GM19023 (cell line): ENCODE results near the gene MSLN.
"Not testable (repeated sequence)": the region's sequence is repeated elsewhere in the genome, so short reads cannot be mapped to it uniquely, and the experiment has no call there.

Source experiments
- ATAC-seq: cut with Tn5 transposase; IDR thresholded peaks from one replicate; pipeline ENCODE4 v1.9.1; 2021; ENCODE audit warnings: mild to moderate bottlenecking, moderate library complexity; ENCODE audit not compliant: unreplicated experiment

MSLN gene

GRCh38 chr16:760545-761343 is at the start of gene MSLN:
TSS of gene MSLN (plus strand) at chr16:760734. CDS start at chr16:762681, 1,947 bp downstream.
- ATAC-seq: no peak

- ATAC-seq: no peak
Observed at GRCh38 chr16:711084-711483, 49.5 kb upstream of the MSLN start.

GRCh38 chr16:711548-712320 is 48.8 kb upstream of the MSLN start:
- no peak for ATAC-seq

- not testable (repeated sequence) for ATAC-seq
Observed at GRCh38 chr16:712740-713250, 47.7 kb upstream of the MSLN start.

GRCh38 chr16:714079-714478 is 46.5 kb upstream of the MSLN start:
- ATAC-seq: no peak

GRCh38 chr16:714558-715476 is 45.7 kb upstream of the MSLN start, which contains the start of gene METRN:
TSS of gene METRN (plus strand) at chr16:715118. CDS start at chr16:715290, 172 bp downstream.
- ATAC-seq: peak; percentile 69

GRCh38 chr16:715477-716199 is 44.9 kb upstream of the MSLN start:
- no peak for ATAC-seq

- ATAC-seq: no peak
Observed at GRCh38 chr16:716200-716568, 44.4 kb upstream of the MSLN start.

GRCh38 chr16:716768-717325 is 43.7 kb upstream of the MSLN start:
- ATAC-seq: no peak

- ATAC-seq: no peak
Observed at GRCh38 chr16:717450-718245, 42.9 kb upstream of the MSLN start.

- no peak for ATAC-seq
Observed at GRCh38 chr16:718389-718788, 42.1 kb upstream of the MSLN start.

GRCh38 chr16:718922-719321 is 41.6 kb upstream of the MSLN start:
- no peak for ATAC-seq

- ATAC-seq: no peak
Observed at GRCh38 chr16:719815-720446, 40.6 kb upstream of the MSLN start.

- ATAC-seq: peak; percentile 18
Observed at GRCh38 chr16:720447-720989, 40.0 kb upstream of the MSLN start.

GRCh38 chr16:720990-721764 is 39.4 kb upstream of the MSLN start, which contains the start of gene ANTKMT:
TSS of gene ANTKMT (plus strand) at chr16:721146. CDS start at chr16:721275, 129 bp downstream.
- peak; percentile 72 for ATAC-seq

GRCh38 chr16:721765-722540 is 38.6 kb upstream of the MSLN start:
- no peak for ATAC-seq
